Mucosa of descending colon (tissue), 3 donors: Measurements from ENCODE around the gene PARN. TPM values are rescaled to one million over a fixed set of nuclear protein-coding genes. Genes with fewer than 3 reads are reported as not detected.
"Not testable (repeated sequence)": the region's sequence is repeated elsewhere in the genome, so short reads cannot be mapped to it uniquely, and the experiment has no call there.

ENCODE experiments used
- ATAC-seq: fragments of 200-7000 bp; cut with Tn5 transposase; one replicate; pipeline ENCODE4 v1.9.1; 2020; ENCODE audit warnings: mild to moderate bottlenecking, moderate library complexity
- DNase-seq, 3 donors: peaks; one replicate each; pipeline ENCODE4 v3.0.0-alpha.2; 2020
- H3K36me3 ChIP-seq: fragments of 200-600 bp; one replicate; pipeline ENCODE4 v1.8.0; 2021; ENCODE audit warnings: low read depth, mild to moderate bottlenecking
- H3K4me1 ChIP-seq: fragments of 200-600 bp; one replicate; pipeline ENCODE4 v1.8.0; 2021; ENCODE audit warnings: low read depth, mild to moderate bottlenecking
- H3K4me3 ChIP-seq: fragments of 200-600 bp; one replicate; pipeline ENCODE4 v1.8.0; 2021; ENCODE audit warnings: mild to moderate bottlenecking
- H3K9me3 ChIP-seq: fragments of 200-600 bp; one replicate; pipeline ENCODE4 v1.8.0; 2021; ENCODE audit warnings: mild to moderate bottlenecking
- CTCF ChIP-seq: fragments of 200-600 bp; IDR thresholded peaks from one replicate; pipeline ENCODE4 v1.8.0; 2022; ENCODE audit warnings: antibody characterized with exemption, mild to moderate bottlenecking
- intact Hi-C, 2 donors: fragments of 100-400 bp; cut with DNase I in 1 of 2; cut with micrococcal nuclease in 1 of 2; formaldehyde crosslinking; loops; one replicate each; pipeline versions ENCODE4 v1.11.0 to v1.11.1; 2022; cut with DNase I, micrococcal nuclease
- total RNA-seq, 3 donors: library from RNA; stranded (reverse); fragmentation: NEBNext Ultra II Directional in 2 of 3; extraction: Animal tissue kit (Norgen Biotek cat#: 25700) in 2 of 3; gene quantifications; one replicate each; pipeline versions ENCODE4 v1.2.1 to v1.2.4, GENCODE V29; 2021 to 2023
- donor health status: DM: no; HTN: no; CAD: no; lungs with moderate emphysema.
- donor health status: DM: no; HTN: no; CAD: no.
- donor health status: DM: no; HTN: yes; CAD: no.

PARN gene
- total RNA-seq, 3 donors from 2014 or later, result 31.5 to 34.0 (median 33.3) TPM

- Histone ChIP-seq H3K4me3 (no peak overlapping the region), H3K4me1 (peaks cover 26% of the 10 kb centered on the region), H3K36me3 (no peaks in the 10 kb centered on the region), H3K9me3 (no peaks in the 10 kb centered on the region)
- intact Hi-C loops, result no loop called here
- no peak for TF ChIP-seq CTCF
- ATAC-seq (no peak), DNase-seq (no peak)
Measured at GRCh38 chr16:14635395-14636165, 5.5 kb upstream of the PARN start.

- Histone ChIP-seq H3K4me1 (peaks cover 26% of the 10 kb centered on the region), H3K9me3 (no peaks in the 10 kb centered on the region), H3K4me3 (no peak overlapping the region), H3K36me3 (no peaks in the 10 kb centered on the region)
- no peak for ATAC-seq
- TF ChIP-seq CTCF, result no peak
- intact Hi-C loops, result no loop called here
- peak in 2 of 3 donors; percentile 52 to 55 for DNase-seq
Measured at GRCh38 chr16:14634389-14634725, 4.3 kb upstream of the PARN start.

- peak within 1 kb of the TSS; percentile 85 for H3K4me3 ChIP-seq
- H3K9me3 ChIP-seq, result no peaks in the 10 kb centered on the region
- peak; percentile 78 for ATAC-seq
- H3K4me1 ChIP-seq, result peaks cover 32% of the 10 kb centered on the region
- intact Hi-C loops, result no loop called here
- TF ChIP-seq CTCF, result peak; percentile 7
- peak; percentile 99 to 100 (median 99) for DNase-seq
- no peaks in the 10 kb centered on the region for H3K36me3 ChIP-seq
Measured at GRCh38 chr16:14632693-14633569, 2.9 kb upstream of the PARN start, which contains the start of gene BFAR. Gene BFAR (plus strand): TSS chr16:14632951. CDS start chr16:14644347, 11,396 bp downstream.

GRCh38 chr16:14630620-14631330 is 715 bp upstream of the PARN start:
- ATAC-seq, H3K9me3 ChIP-seq, H3K4me3 ChIP-seq, intact Hi-C loops, H3K36me3 ChIP-seq: not testable (repeated sequence)
- peaks cover 27% of the 10 kb centered on the region for H3K4me1 ChIP-seq
- DNase-seq, result peak in 2 of 3 donors; percentile 54 to 63

GRCh38 chr16:14629612-14629918 is 495 bp downstream of the PARN start:
- ATAC-seq (no peak), DNase-seq (no peak)
- Histone ChIP-seq H3K9me3 (no peaks in the 10 kb centered on the region), H3K4me3 (peak overlapping the region; percentile 60), H3K4me1 (peaks cover 18% of the 10 kb centered on the region), H3K36me3 (no peaks in the 10 kb centered on the region)
- no peak for TF ChIP-seq CTCF
- intact Hi-C loops, result no loop called here
